PC-9 (cell line): ENCODE results near the gene WIPF1.

Experiments
- CTCF ChIP-seq: fragments of 200-600 bp; sonication (generic); conservative IDR thresholded peaks from 2 replicates; pipeline ENCODE4 v1.6.1; 2017; ENCODE audit warnings: mixed run types, antibody characterized with exemption, mild to moderate bottlenecking, moderate library complexity
- EZH2 ChIP-seq: fragments of 200-600 bp; sonication (generic); IDR thresholded peaks from 2 replicates; pipeline ENCODE4 v1.8.0; 2017; ENCODE audit warnings: antibody characterized with exemption, low read depth

GRCh38 chr2:174516501-174517378 lies 80.9 kb downstream of the WIPF1 start:
- TF ChIP-seq CTCF (no peak), EZH2 (no peak)
